GM21619 (cell line): ENCODE measurements around the gene SET.

Experiments used
- ATAC-seq: cut with Tn5 transposase; IDR thresholded peaks from one replicate; pipeline ENCODE4 v1.9.1; 2021; ENCODE audit not compliant: unreplicated experiment

SET gene

DNA sequence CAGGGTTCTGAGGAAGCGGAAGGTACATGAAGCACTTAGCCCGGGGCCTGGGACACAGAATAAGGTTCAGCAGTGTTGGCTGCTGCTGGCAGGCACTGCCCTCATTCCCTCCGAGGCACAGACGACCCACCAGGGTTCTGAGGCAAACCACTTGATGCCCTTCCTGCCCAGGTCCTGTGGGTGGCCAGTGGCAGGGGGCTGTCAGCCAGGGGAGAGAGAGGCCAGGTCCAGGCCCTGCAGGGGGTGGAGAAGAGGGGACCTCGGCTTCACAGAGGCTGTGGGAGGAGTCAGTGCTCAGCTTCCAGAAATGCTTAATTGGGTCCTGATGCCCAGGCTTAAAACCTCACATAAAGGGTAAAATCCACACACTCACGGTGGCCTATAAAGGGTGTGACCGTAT lies 39.3 kb downstream of the SET start:
- no peak for ATAC-seq

DNA sequence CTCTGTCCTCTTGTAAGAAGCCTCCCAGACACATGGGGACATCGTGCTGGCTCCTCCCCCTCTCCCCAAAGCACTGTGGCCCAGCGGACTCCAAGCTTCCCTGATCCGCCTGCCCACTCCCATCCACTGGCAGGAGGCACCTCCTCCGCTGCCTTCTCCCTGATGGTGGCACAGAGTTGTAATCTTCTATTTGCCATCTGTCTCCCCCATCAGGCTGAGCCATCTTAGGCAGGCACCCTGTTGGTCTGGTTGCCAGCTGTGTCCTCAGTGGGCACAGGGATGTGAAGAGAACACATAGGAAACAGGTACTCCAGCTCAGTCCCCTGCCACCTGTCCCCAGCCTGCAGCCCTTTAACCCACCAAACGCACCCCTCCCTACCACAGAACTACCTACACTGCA lies 40.3 kb downstream of the SET start:
- ATAC-seq = no peak

DNA sequence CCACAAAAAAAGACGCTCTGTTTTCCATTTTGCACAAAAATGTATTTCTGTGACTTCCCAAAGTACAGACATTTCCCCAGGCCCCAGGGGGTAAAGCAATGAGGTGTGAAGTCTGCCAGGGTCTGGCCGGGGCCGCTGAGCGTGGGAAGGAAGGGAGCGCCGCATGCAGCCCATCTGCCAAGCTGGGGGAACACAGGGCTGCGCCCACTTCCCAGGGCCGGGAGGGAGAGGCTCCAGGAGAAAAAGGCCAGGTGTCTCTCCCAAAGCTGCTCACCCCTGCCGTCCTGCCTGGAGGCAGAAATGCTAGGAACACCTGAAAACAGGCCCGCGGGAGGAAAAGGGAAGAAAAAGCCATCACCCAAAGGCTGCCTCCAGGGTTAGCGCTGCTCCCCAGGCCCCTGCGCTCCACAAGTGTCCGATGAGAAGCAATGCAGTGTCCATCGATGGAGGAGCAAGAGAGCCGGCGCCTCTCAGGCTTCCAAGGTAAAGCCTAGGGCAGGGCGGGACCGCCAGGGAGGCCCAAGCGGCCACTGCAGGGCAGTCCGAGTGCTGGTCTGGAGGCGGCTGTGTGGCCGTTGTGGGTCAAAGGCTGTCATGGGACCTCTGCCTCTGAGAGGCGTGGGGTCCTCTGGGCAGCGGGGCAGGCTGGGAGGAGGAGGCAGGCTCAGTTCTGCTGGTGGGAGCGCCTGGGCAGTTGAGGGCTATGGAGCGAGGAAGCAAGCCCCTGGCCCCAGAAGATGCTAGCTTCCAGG lies 40.9 kb downstream of the SET start:
- ATAC-seq = no peak

DNA sequence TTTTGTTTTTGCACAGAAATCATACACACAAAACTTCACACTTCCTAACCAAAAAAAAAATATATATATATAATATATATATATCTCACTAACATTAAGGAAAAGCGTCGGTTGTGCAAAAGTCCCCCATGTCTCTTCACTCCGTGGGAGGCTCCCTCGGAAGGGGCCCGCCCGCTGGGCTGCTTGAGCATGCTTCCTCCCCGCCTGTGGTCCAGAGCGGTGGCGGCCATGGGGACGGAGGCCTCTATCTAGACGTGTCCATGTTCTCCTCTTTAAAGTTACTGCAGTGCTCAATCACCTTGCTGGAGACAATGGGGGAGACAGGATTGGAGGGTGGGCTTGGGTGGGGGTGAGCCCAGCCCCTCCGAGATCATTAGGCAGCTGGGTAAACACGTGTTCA lies 42.1 kb downstream of the SET start:
- ATAC-seq = no peak

DNA sequence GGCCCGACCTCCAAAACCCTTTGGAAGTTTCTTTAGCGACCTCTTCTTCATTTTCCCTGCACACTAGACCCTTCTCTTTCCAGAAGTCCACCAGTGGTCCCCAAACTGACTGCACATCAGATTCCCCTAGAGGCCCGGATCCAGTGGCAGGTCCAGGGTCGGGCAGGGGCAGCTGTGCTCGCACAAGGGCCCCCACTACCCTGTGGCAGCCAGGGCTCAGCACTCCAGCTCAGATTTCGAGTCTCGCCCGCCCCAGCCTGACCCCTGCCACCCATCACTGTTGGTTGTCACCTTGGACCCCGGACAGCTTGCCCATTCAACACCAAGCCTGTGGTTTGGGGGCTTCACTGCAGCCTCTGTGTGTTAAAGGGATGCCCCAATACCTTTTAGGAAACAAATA lies 42.7 kb downstream of the SET start:
- no peak for ATAC-seq

DNA sequence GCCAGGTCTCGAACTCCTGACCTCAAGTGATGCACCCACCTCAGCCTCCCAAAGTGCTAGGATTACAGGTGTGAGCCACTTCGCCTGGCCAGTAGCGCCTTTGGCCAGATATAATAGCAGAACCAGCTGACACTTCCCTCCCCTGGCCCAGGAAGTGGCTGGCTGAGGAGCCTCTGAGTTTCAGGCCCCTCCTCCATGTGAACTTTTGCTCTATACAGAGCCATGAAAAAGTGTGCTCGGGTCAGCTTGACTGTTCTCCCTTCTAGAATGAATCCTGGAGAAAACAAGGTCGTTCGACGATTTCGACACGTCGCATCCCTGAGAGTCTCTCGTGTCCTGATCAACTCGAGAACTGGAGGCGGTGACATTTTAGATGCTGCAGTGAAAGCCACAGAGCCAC lies 43.6 kb downstream of the SET start:
- ATAC-seq = no peak

DNA sequence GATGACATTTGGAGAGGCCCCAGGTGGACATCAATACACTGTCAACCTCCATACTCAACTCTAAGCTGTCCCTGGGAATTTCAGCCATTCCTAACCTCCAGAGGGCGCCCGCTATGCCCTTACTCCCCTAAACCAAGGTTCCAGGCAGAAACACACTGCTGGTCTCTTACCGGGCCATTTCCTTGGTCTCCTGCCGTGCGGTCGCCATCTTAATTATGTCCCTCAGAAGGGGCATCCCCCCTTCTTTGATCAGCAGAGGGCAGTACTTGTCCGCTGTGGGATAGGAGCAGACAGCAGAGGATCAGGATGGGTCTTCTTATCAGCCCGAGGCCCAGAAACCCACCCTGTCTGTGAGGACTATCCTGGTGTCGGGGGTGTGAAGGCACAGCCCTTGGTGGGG lies 44.2 kb downstream of the SET start:
- no peak for ATAC-seq

DNA sequence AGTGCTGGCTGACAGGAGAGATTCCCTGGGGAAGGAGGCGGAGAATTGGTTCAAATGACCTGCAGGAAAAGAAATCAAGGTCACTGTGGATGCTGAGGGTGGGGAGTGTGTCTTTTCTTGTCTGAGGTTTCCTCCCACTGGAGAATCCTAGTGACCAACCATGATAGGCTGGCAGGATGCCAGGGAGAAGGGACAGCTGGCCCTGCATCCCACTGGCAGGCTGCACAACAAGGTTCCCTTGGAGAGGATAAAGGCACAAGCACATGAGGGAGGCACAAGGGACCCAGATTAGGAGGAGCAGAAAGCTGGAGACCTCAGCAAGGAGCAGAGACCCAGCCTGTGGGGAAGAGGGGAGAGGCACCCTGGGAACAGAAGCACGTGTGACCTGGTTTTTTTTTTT lies 46.4 kb downstream of the SET start:
- ATAC-seq = no peak

DNA sequence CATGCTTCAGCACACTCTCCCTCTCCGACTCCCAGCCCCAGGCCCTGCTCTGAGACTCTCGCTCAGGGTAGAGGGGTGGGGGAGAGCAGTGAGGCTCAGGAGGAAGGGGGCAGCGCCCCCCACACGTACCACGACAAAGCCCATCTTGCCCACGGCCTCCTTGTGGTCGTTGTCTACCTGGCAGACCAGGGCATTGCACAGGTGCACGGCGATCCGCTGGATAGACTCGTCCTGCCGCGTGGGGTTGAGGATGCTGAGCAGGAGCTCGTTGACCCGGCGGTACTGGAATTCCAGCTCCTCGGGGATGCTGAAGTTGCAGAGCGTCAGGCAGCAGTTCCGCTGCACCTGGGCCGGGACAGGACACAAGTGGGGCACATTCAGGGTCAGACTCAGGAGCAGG lies 53.4 kb downstream of the SET start:
- ATAC-seq = no peak

DNA sequence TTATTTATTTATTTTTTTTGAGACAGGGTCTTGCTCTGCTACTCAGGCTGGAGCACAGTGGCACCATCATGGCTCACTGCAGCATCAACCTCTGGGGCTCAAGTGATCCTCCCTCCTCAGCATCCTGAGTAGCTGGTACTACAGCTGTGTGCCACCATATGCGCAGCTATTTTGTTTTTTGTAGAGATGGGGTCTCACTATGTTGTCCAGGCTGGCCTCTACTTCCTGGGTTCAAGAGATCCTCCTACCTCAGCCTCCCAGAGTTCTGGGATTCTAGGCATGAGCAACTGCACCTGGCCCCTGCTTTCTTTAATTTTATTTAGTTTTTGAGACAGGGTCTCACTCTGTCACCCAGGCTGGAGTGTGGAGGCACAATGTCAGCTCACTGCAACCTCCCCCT lies 54.4 kb downstream of the SET start:
- ATAC-seq = no peak
